GM20000 (cell line): ENCODE results near the gene NPAS2.

Experiments used
- DNase-seq: peaks from one replicate; pipeline ENCODE4 v3.0.0; 2012; ENCODE audit warnings: low spot score
- TF ChIP-seq, protein P1 (sequence below): IDR thresholded peaks from 2 replicates; pipeline ENCODE4 v1.5.1; 2012; ENCODE audit warnings: mild to moderate bottlenecking, control low read depth; ENCODE audit errors: extremely low read depth, missing control alignments

The NPAS2 gene

GRCh38 chr2:100786297-100786658, 33.7 kb upstream of the NPAS2 start:
- DNase-seq: no peak
- TF ChIP-seq, protein P1, sequence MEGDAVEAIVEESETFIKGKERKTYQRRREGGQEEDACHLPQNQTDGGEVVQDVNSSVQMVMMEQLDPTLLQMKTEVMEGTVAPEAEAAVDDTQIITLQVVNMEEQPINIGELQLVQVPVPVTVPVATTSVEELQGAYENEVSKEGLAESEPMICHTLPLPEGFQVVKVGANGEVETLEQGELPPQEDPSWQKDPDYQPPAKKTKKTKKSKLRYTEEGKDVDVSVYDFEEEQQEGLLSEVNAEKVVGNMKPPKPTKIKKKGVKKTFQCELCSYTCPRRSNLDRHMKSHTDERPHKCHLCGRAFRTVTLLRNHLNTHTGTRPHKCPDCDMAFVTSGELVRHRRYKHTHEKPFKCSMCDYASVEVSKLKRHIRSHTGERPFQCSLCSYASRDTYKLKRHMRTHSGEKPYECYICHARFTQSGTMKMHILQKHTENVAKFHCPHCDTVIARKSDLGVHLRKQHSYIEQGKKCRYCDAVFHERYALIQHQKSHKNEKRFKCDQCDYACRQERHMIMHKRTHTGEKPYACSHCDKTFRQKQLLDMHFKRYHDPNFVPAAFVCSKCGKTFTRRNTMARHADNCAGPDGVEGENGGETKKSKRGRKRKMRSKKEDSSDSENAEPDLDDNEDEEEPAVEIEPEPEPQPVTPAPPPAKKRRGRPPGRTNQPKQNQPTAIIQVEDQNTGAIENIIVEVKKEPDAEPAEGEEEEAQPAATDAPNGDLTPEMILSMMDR: no peak

- TF ChIP-seq, protein P1: no peak
- DNase-seq: no peak
Observed at GRCh38 chr2:100786985-100787384, 33.0 kb upstream of the NPAS2 start.

- TF ChIP-seq, protein P1: no peak
- DNase-seq: no peak
Observed at GRCh38 chr2:100789361-100789760, 30.6 kb upstream of the NPAS2 start.

- no peak for DNase-seq
- TF ChIP-seq, protein P1: no peak
Observed at GRCh38 chr2:100791294-100791935, 28.5 kb upstream of the NPAS2 start.

- no peak for DNase-seq
- TF ChIP-seq, protein P1: no peak
Observed at GRCh38 chr2:100791936-100792308, 28.0 kb upstream of the NPAS2 start.

DNA sequence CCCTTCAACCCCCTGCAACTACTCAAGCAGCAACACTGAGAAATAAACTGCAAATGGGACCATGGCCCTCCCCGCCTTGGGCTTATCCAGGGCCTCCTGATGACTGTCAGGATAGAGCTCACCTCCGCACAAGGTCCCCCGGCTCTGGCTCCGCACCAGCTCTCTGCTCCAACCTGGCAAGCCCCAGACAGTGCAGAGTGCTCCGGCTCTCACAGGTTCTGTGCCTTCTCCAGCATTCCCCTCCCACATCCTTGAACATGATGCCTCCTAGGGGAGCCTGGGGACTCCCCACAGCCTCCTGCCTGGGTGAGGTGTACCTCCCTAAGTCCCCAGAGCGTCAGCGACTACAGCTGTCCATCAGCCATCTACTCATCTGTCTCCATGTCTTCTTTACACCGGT, 26.7 kb upstream of the NPAS2 start:
- TF ChIP-seq, protein P1: no peak
- no peak for DNase-seq

GRCh38 chr2:100793982-100794381, 26.0 kb upstream of the NPAS2 start:
- TF ChIP-seq, protein P1: no peak
- DNase-seq: no peak
